K562 (cell line): ENCODE data around the gene COX18. TPM values are rescaled to one million over a fixed set of nuclear protein-coding genes. Genes with fewer than 3 reads are reported as not detected.

Source experiments
- E2F3 ChIP-seq: fragments of 250-450 bp; sonication (Bioruptor Pico); IDR thresholded peaks from 2 replicates; pipeline ENCODE4 v1.4.0; 2020; ENCODE audit warnings: mild to moderate bottlenecking
- ETV5 ChIP-seq: sonication (generic); formaldehyde crosslinking; IDR thresholded peaks from 2 replicates; pipeline ENCODE4 v1.4.0; 2020; ENCODE audit warnings: low read depth, mild to moderate bottlenecking, missing genetic modification reagents
- HIVEP1 ChIP-seq: fragments of 250-450 bp; sonication (Bioruptor Pico); IDR thresholded peaks from 2 replicates; pipeline ENCODE4 v1.4.0; 2020; ENCODE audit warnings: mild to moderate bottlenecking
- HOMEZ ChIP-seq: fragments of 250-450 bp; sonication (Bioruptor Pico); IDR thresholded peaks from 2 replicates; pipeline ENCODE4 v1.4.0; 2020; ENCODE audit warnings: mild to moderate bottlenecking, moderate library complexity
- MGA ChIP-seq: fragments of 450-650 bp; IDR thresholded peaks from 2 replicates; pipeline ENCODE4 v1.6.1; 2016; ENCODE audit warnings: mild to moderate bottlenecking, moderate library complexity
- RBM25 ChIP-seq: fragments of 200-400 bp; formaldehyde crosslinking; IDR thresholded peaks from 2 replicates; pipeline ENCODE4 v1.6.1; 2018; ENCODE audit warnings: low read length, low read depth, moderate library complexity; ENCODE audit not compliant: severe bottlenecking
- RNF2 ChIP-seq: sonication (generic); IDR thresholded peaks from 2 replicates; pipeline ENCODE4 v1.6.1; 2016
- SMAD3 ChIP-seq: fragments of 450-650 bp; formaldehyde crosslinking; conservative IDR thresholded peaks from 2 replicates; pipeline ENCODE4 v1.4.0; 2020; ENCODE audit warnings: mild to moderate bottlenecking
- STAT5B ChIP-seq: fragments of 250-450 bp; sonication (Bioruptor Pico); IDR thresholded peaks from 2 replicates; pipeline ENCODE4 v1.8.0; 2021; ENCODE audit warnings: mild to moderate bottlenecking, inconsistent platforms
- ZNF583 ChIP-seq: fragments of 250-450 bp; sonication (Bioruptor Pico); IDR thresholded peaks from 2 replicates; pipeline ENCODE4 v1.4.0; 2020
- ZNF696 ChIP-seq: fragments of 250-450 bp; sonication (Bioruptor Pico); conservative IDR thresholded peaks from 2 replicates; pipeline ENCODE4 v1.4.0; 2020; ENCODE audit warnings: mild to moderate bottlenecking, moderate library complexity
- ZNF77 ChIP-seq: fragments of 250-450 bp; sonication (Bioruptor Pico); IDR thresholded peaks from 2 replicates; pipeline ENCODE4 v1.5.0; 2020
- polyA plus RNA-seq, 8 experiments: library from polyadenylated mRNA; depleted of rRNA in 4 of 8; stranded (reverse) in 5 of 8; unstranded in 3 of 8; fragments of >200 nt; fragmentation: Nextera tagmentation in 2 of 8; fragmentation: Illumina TruSeq in 1 of 8; extraction: Ambion mirVana in 2 of 8; extraction: Trizol in 1 of 8; gene quantifications; 2 replicates each; pipeline versions ENCODE4 v1.2.1 to v1.2.3, GENCODE V29; 2011 to 2014; ENCODE audit warnings: inconsistent platforms in 1 of 8, missing spikeins in 1 of 8
- total RNA-seq, 7 experiments: library from RNA; depleted of rRNA in 6 of 7; stranded (reverse); fragments of >200 nt in 6 of 7; fragmentation: Illumina TruSeq in 2 of 7; extraction: Trizol in 2 of 7; gene quantifications; 2 replicates each; pipeline versions ENCODE4 v1.2.1 to v1.2.3, GENCODE V29; 2011 to 2021; ENCODE audit warnings: low replicate concordance in 1 of 7
- TF ChIP-seq, protein P1 (sequence below): sonication (generic); formaldehyde crosslinking; IDR thresholded peaks from 2 replicates; pipeline ENCODE4 v1.5.0; 2020; ENCODE audit warnings: missing genetic modification reagents

The COX18 gene
- total and polyA plus RNA-seq, 9 of the 15 experiments (the other 6 are each of a cell fraction or from before 2014, with no cell fraction given), result 7.0 to 21.3 (median 14.7) TPM

DNA sequence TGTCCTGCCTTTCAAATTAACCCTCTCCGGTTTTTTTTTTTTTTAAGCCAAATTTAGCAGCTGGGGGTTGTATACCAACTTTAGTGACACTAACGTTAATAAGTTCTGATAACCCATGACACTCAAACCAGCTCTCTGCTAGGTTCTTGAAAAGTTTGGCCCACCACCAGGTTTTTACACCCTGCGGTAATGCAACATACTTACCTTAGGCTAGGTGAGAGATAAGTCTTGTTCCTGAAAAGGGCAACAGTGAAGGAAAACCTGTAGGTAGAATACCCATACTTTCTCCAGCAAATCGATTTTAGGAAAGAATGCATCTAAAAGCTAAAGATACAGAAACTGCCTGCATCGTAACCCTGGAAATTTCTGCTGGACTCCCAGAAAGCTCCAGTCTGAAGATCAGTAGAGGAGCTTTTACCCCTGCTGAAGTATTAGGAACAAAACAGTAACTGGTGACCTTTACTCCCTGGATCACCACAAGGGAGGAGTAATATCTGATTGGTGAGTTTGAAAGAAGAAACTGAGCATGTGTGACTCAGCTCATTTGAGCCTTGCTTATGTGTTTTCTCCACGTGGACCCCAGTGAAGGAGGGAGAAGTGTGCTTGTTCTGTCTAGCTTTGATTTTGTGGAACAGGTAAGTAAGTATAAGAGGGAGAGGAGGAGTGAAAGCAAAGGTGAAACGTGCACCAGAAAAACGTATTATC is 34.4 kb upstream of the COX18 start (continued):
- TF ChIP-seq MGA (peak; percentile 76), ZNF583 (CRISPR knock-in tag) (no peak), E2F3 (CRISPR knock-in tag) (no peak), ZNF696 (CRISPR knock-in tag) (no peak), SMAD3 (CRISPR knock-in tag) (no peak), ETV5 (no peak), ZNF77 (no peak), HIVEP1 (CRISPR knock-in tag) (no peak), STAT5B (CRISPR knock-in tag) (no peak), RNF2 (no peak), HOMEZ (no peak), RBM25 (no peak)
- TF ChIP-seq, protein P1, sequence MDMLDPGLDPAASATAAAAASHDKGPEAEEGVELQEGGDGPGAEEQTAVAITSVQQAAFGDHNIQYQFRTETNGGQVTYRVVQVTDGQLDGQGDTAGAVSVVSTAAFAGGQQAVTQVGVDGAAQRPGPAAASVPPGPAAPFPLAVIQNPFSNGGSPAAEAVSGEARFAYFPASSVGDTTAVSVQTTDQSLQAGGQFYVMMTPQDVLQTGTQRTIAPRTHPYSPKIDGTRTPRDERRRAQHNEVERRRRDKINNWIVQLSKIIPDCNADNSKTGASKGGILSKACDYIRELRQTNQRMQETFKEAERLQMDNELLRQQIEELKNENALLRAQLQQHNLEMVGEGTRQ (CRISPR knock-in tag), result no peak
